HepG2 (cell line): ENCODE data around the gene KANSL1. TPM values are rescaled to one million over a fixed set of nuclear protein-coding genes. Genes with fewer than 3 reads are reported as not detected.
"Not testable (repeated sequence)": the region's sequence is repeated elsewhere in the genome, so short reads cannot be mapped to it uniquely, and the experiment has no call there.

Source experiments
- ATAC-seq: fragments of 200-7000 bp; cut with Tn5 transposase; 3 replicates; pipeline ENCODE4 v1.9.1; 2020; ENCODE audit warnings: mild to moderate bottlenecking, moderate library complexity
- BruUV-seq: library from RNA; stranded (reverse); fragments of 400-500 nt; replicated peaks from 2 replicates; lab custom pipeline; 2021; lab: Mats Ljungman, UMichigan
- CTCF ChIA-PET: fragments of 300-600 bp; formaldehyde crosslinking; extraction: SDS; loops from one replicate; lab custom pipeline; 2021; ENCODE audit warnings: low total read pairs, inconsistent platforms, low intra/inter-chr PET ratio; lab: Yijun Ruan, JAX
- POLR2A ChIA-PET: fragments of 350-600 bp; sonication (Branson Sonifier 250); formaldehyde crosslinking; loops from one replicate; lab custom pipeline; 2020; ENCODE audit warnings: antibody characterized with exemption, inconsistent platforms; lab: Yijun Ruan, JAX
- DNase-seq: peaks from one replicate; pipeline ENCODE4 v3.0.0-alpha.2; 2015; ENCODE audit warnings: low spot score
- FAIRE-seq: peaks from 3 replicates; lab custom pipeline; 2011; peaks lifted over from hg19 to GRCh38; lab: Jason Lieb, UNC
- H2AFZ ChIP-seq: one replicate; pipeline ENCODE4 v1.6.1; 2011; ENCODE audit warnings: low read length, inconsistent platforms
- H3K27ac ChIP-seq: fragments of 300-600 bp; 3 replicates; pipeline ENCODE4 v1.8.0; 2011; ENCODE audit warnings: mixed run types, mild to moderate bottlenecking, mixed read lengths, low read length, inconsistent platforms; ENCODE audit not compliant: insufficient read depth; ENCODE audit errors: extremely low read length
- H3K27me3 ChIP-seq, 2 experiments: fragments of 200-600 bp in 1 of 2; 2 replicates in 1 of 2; 3 replicates in 1 of 2; pipeline versions ENCODE4 v1.6.0 to v1.8.0; 2011; ENCODE audit warnings: low read length in 2 of 2, mild to moderate bottlenecking in 2 of 2, moderate library complexity in 2 of 2, inconsistent platforms in 1 of 2; ENCODE audit not compliant: insufficient read depth in 2 of 2, control insufficient read depth in 1 of 2
- H3K36me3 ChIP-seq, 2 experiments: fragments of 200-600 bp in 1 of 2; replicated peaks in 1 of 2; 2 replicates in 1 of 2; 3 replicates in 1 of 2; pipeline versions ENCODE4 v1.5.1 to v1.8.0; 2011; ENCODE audit warnings: low read length in 2 of 2, inconsistent platforms in 1 of 2; ENCODE audit not compliant: insufficient read depth in 2 of 2, control insufficient read depth in 1 of 2
- H3K4me1 ChIP-seq: 2 replicates; pipeline ENCODE4 v1.5.1; 2012; ENCODE audit warnings: low read length, inconsistent platforms; ENCODE audit not compliant: insufficient read depth
- H3K4me2 ChIP-seq: 2 replicates; pipeline ENCODE4 v1.6.0; 2011; ENCODE audit warnings: low read depth, low read length, inconsistent platforms
- H3K4me3 ChIP-seq, 3 experiments: fragments of 200-600 bp in 1 of 3; sonication (generic), shearing (Covaris generic) in 1 of 3; replicated peaks in 1 of 3; 2 replicates each; pipeline ENCODE4 v1.5.1; 2011 to 2016; ENCODE audit warnings: low read length in 3 of 3, inconsistent platforms in 2 of 3, low read depth in 2 of 3, mild to moderate bottlenecking in 2 of 3, control low read depth in 1 of 3, mixed read lengths in 1 of 3; ENCODE audit not compliant: insufficient read depth in 1 of 3
- H3K79me2 ChIP-seq: one replicate; pipeline ENCODE4 v1.6.1; 2011; ENCODE audit warnings: low read length, inconsistent platforms; ENCODE audit not compliant: insufficient read depth
- H3K9ac ChIP-seq: 2 replicates; pipeline ENCODE4 v1.6.0; 2011; ENCODE audit warnings: mild to moderate bottlenecking, low read depth, low read length, inconsistent platforms; ENCODE audit not compliant: insufficient read depth
- H3K9me3 ChIP-seq: 2 replicates; pipeline ENCODE4 v1.5.1; 2012; ENCODE audit warnings: mild to moderate bottlenecking, low read length
- H4K20me1 ChIP-seq: 2 replicates; pipeline ENCODE4 v1.6.0; 2011; ENCODE audit warnings: inconsistent platforms, mild to moderate bottlenecking, low read length, moderate library complexity; ENCODE audit not compliant: insufficient read depth
- AGO2 ChIP-seq: fragments of 200-400 bp; formaldehyde crosslinking; optimal IDR thresholded peaks from 2 replicates; pipeline ENCODE3; 2017; ENCODE audit warnings: mild to moderate bottlenecking, low read depth, low read length, moderate library complexity
- MTA3 ChIP-seq: sonication (generic); formaldehyde crosslinking; IDR thresholded peaks from 2 replicates; pipeline ENCODE4 v1.4.0; 2020; ENCODE audit warnings: missing genetic modification reagents
- RBM22 ChIP-seq: fragments of 200-400 bp; formaldehyde crosslinking; optimal IDR thresholded peaks from 2 replicates; pipeline ENCODE3; 2017; ENCODE audit warnings: mild to moderate bottlenecking, low read length, moderate library complexity
- SATB2 ChIP-seq: sonication (generic); formaldehyde crosslinking; IDR thresholded peaks from 2 replicates; pipeline ENCODE4 v1.5.0; 2020; ENCODE audit warnings: missing genetic modification reagents
- SRY ChIP-seq: sonication (generic); formaldehyde crosslinking; IDR thresholded peaks from 2 replicates; pipeline ENCODE4 v1.8.0; 2022; ENCODE audit warnings: mild to moderate bottlenecking, missing genetic modification reagents
- ZNF710 ChIP-seq: sonication (generic); formaldehyde crosslinking; IDR thresholded peaks from 2 replicates; pipeline ENCODE4 v1.5.0; 2020; ENCODE audit warnings: mild to moderate bottlenecking, missing genetic modification reagents, borderline replicate concordance
- WGBS: methylation state at CpG from one replicate; pipeline ENCODE4 v1.1.6; 2017; ENCODE audit warnings: low lambda C conversion rate; 5-methylcytosine and 5-hydroxymethylcytosine counted together
- in situ Hi-C: cut with HindIII; loops from 2 replicates; pipeline ENCODE4 v1.10.0; 2017; ENCODE audit warnings: low pct_unique_long_range_greater_than_20kb; ENCODE audit not compliant: extremely low pct_ligation_motif_present
- intact Hi-C: fragments of 100-400 bp; cut with micrococcal nuclease; formaldehyde crosslinking; loops from one replicate; pipeline ENCODE4 v1.10.0; 2022; ENCODE audit not compliant: unreplicated experiment
- polyA plus RNA-seq, 8 experiments: library from polyadenylated mRNA; depleted of rRNA in 3 of 8; stranded (reverse) in 7 of 8; unstranded in 1 of 8; fragments of >200 nt; fragmentation: Illumina TruSeq in 4 of 8; extraction: Trizol in 4 of 8; gene quantifications; 2 replicates each; pipeline versions ENCODE4 v1.2.1 to v1.2.3, GENCODE V29; 2011 to 2016; ENCODE audit warnings: low read depth in 4 of 8, missing spikeins in 1 of 8, mixed read lengths in 1 of 8; ENCODE audit not compliant: insufficient read depth in 1 of 8
- total RNA-seq, 5 experiments: library from RNA; depleted of rRNA; stranded (reverse); fragments of >200 nt; fragmentation: Illumina TruSeq; extraction: Trizol; gene quantifications; 2 replicates each; pipeline ENCODE4 v1.2.3, GENCODE V29; 2016; ENCODE audit warnings: low read depth in 1 of 5

Gene KANSL1
- total and polyA plus RNA-seq, 2 of the 13 experiments (the other 11 are each of a cell fraction or from before 2014, with no cell fraction given) = 24.0 to 59.6 TPM

GRCh38 chr17:46024590-46024989 is 168.6 kb downstream of the KANSL1 start:
- H3K4me1 ChIP-seq = no peaks in the 10 kb centered on the region
- no peak overlapping the region for H3K4me3 ChIP-seq
- TF ChIP-seq AGO2 (peak; percentile 53), SATB2 (no peak)
- no peaks in the 10 kb centered on the region for H3K9me3 ChIP-seq
- in situ Hi-C loops (loop anchor here (25.0 kb wide), 1 partner anchor 813 kb away; no protein-coding TSS in a partner anchor), intact Hi-C loops (no loop called here)
- POLR2A ChIA-PET = no interaction called here
- H3K27me3 ChIP-seq = no peaks in the 10 kb centered on the region
- no peak for DNase-seq
- H4K20me1 ChIP-seq = no peaks in the 10 kb centered on the region
- no peak for FAIRE-seq
- 93% methylated on average over 14 of the region's 14 CpGs for WGBS
- peak; percentile 7 for ATAC-seq
- no TSS peak for BruUV-seq
- CTCF ChIA-PET = no interaction called here
- H3K36me3 ChIP-seq = peaks cover 12 to 28% of the 10 kb centered on the region in 2 experiments; a peak in 4 of 5 replicates
- no peak overlapping the region for H3K4me2 ChIP-seq
- no peak overlapping the region for H3K9ac ChIP-seq
- no peak overlapping the region for H2AFZ ChIP-seq
- H3K79me2 ChIP-seq = no peaks in the 10 kb centered on the region
- no peak overlapping the region for H3K27ac ChIP-seq

GRCh38 chr17:46023783-46024388 is 169.3 kb downstream of the KANSL1 start:
- BruUV-seq = no TSS peak
- CTCF ChIA-PET = no interaction called here
- Histone ChIP-seq H3K9me3 (no peaks in the 10 kb centered on the region), H3K9ac (no peak overlapping the region), H3K79me2 (no peaks in the 10 kb centered on the region), H2AFZ (no peak overlapping the region), H3K27ac (no peak overlapping the region), H3K4me1 (no peaks in the 10 kb centered on the region), H3K36me3 (peaks cover 12 to 21% of the 10 kb centered on the region in 2 experiments; a peak in 4 of 5 replicates), H3K4me2 (no peak overlapping the region), H4K20me1 (no peaks in the 10 kb centered on the region), H3K27me3 (no peaks in the 10 kb centered on the region), H3K4me3 (no peak overlapping the region)
- intact Hi-C loops (no loop called here), in situ Hi-C loops (loop anchor here (25.0 kb wide), 1 partner anchor 813 kb away; no protein-coding TSS in a partner anchor)
- DNase-seq = no peak
- FAIRE-seq = no peak
- POLR2A ChIA-PET = no interaction called here
- WGBS = 97% methylated on average over 24 of the region's 24 CpGs
- TF ChIP-seq RBM22 = peak; percentile 50
- TF ChIP-seq ZNF710 (CRISPR knock-in tag) = no peak
- TF ChIP-seq SRY = no peak
- no peak for TF ChIP-seq MTA3 (CRISPR knock-in tag)
- TF ChIP-seq AGO2 = peak; percentile 36
- no peak for ATAC-seq

- ATAC-seq, CTCF ChIA-PET, H2AFZ ChIP-seq, H3K4me3 ChIP-seq, FAIRE-seq, H3K79me2 ChIP-seq, H3K27me3 ChIP-seq, H3K9me3 ChIP-seq, H3K4me2 ChIP-seq, BruUV-seq, H3K27ac ChIP-seq, H3K4me1 ChIP-seq, H3K9ac ChIP-seq, H4K20me1 ChIP-seq, DNase-seq, POLR2A ChIA-PET, intact Hi-C loops: not testable (repeated sequence)
- WGBS = 95% methylated on average over 7 of the region's 7 CpGs
- in situ Hi-C loops = loop anchor here (25.0 kb wide), 1 partner anchor 814 kb away; no protein-coding TSS in a partner anchor
- H3K36me3 ChIP-seq = peaks cover 10 to 16% of the 10 kb centered on the region in 2 experiments; a peak in 3 of 5 replicates
Observed at GRCh38 chr17:46023366-46023765, 169.9 kb downstream of the KANSL1 start.
